Liver (tissue), 3 donors: Measurements from ENCODE around the gene P2RY6.
A peak's percentile ranks its signal among the peaks of the same experiment; 100 is the strongest.

ENCODE experiments used
- EGR1 ChIP-seq, 2 donors: IDR thresholded peaks; 2 replicates each; pipeline ENCODE4 v1.6.1; 2016 to 2018; ENCODE audit warnings: antibody characterized with exemption in 2 of 2, low read depth in 2 of 2
- GABPA ChIP-seq, 2 donors: IDR thresholded peaks in 1 of 2; conservative IDR thresholded peaks in 1 of 2; 2 replicates each; pipeline ENCODE4 v1.6.1; 2016; ENCODE audit warnings: antibody characterized with exemption in 2 of 2, mild to moderate bottlenecking in 1 of 2, moderate library complexity in 1 of 2
- HNF4G ChIP-seq: IDR thresholded peaks from 2 replicates; pipeline ENCODE4 v1.6.1; 2016; ENCODE audit warnings: antibody characterized with exemption
- JUND ChIP-seq, 2 donors: IDR thresholded peaks; 2 replicates each; pipeline ENCODE4 v1.6.1; 2016; ENCODE audit warnings: antibody characterized with exemption in 2 of 2
- NR2F2 ChIP-seq: IDR thresholded peaks from 2 replicates; pipeline ENCODE4 v1.6.1; 2016; ENCODE audit warnings: antibody characterized with exemption
- RXRA ChIP-seq, 2 donors: IDR thresholded peaks; 2 replicates each; pipeline ENCODE4 v1.6.1; 2017 to 2018; ENCODE audit warnings: antibody characterized with exemption in 2 of 2, mild to moderate bottlenecking in 1 of 2
- TAF1 ChIP-seq: conservative IDR thresholded peaks from 2 replicates; pipeline ENCODE4 v1.6.1; 2016; ENCODE audit warnings: antibody characterized with exemption, mild to moderate bottlenecking
- YY1 ChIP-seq: IDR thresholded peaks from 2 replicates; pipeline ENCODE4 v1.6.1; 2016; ENCODE audit warnings: antibody characterized with exemption, mild to moderate bottlenecking
- TF ChIP-seq, protein P1 (sequence below): fragments of 150-350 bp; IDR thresholded peaks from 2 replicates; pipeline ENCODE4 v1.5.1; 2017; ENCODE audit warnings: improper control_type of control experiment, low read depth, low read length; ENCODE audit not compliant: missing input control
- TF ChIP-seq, protein P2 (sequence below): IDR thresholded peaks from 2 replicates; pipeline ENCODE4 v1.6.1; 2016; ENCODE audit warnings: antibody characterized with exemption, mild to moderate bottlenecking
- TF ChIP-seq, protein P3 (sequence below): IDR thresholded peaks from 2 replicates; pipeline ENCODE4 v1.6.1; 2016; ENCODE audit warnings: antibody characterized with exemption
- TF ChIP-seq, protein P4 (sequence below): IDR thresholded peaks from 2 replicates; pipeline ENCODE4 v1.6.1; 2016; ENCODE audit warnings: antibody characterized with exemption
- TF ChIP-seq, protein P5 (sequence below): IDR thresholded peaks from 2 replicates; pipeline ENCODE4 v1.6.1; 2016; ENCODE audit warnings: antibody characterized with exemption
- donor health status: healthy.
- donor health status: healthy.

DNA sequence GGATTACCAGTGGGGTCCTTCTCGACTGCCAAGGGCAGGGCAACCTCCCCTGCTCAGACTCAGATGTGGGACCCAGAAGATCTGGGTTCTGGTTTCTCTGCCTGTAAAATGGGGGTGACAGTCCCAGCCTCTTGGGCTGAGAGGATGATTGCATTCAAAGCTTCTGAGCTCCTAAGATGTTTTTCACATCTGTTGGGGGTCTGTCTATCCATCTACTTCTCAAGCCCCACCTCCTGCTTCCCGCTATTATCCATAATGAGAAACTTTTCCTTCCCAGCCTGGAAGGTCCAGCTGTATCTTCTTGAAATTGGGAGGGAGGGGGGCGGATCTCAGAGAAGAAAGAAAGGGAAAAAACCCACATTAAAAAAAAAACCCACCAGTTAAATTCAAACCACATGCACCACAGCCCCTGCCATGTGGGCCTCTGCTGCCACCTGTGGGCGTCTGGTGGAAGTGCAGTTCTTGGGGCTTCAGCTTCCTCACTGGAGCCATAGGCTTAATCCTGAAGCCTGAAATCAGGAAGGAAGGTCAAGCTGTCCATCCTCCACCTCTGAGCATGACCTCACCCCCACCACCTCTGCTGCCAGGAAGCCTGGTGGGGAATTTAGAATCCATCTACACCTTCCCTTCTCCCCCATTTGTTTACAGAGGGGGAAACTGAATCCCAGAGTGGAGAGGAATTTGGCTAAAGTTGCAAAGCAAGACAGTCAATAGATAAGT is 63.2 kb downstream of the P2RY6 start:
- TF ChIP-seq, protein P1, sequence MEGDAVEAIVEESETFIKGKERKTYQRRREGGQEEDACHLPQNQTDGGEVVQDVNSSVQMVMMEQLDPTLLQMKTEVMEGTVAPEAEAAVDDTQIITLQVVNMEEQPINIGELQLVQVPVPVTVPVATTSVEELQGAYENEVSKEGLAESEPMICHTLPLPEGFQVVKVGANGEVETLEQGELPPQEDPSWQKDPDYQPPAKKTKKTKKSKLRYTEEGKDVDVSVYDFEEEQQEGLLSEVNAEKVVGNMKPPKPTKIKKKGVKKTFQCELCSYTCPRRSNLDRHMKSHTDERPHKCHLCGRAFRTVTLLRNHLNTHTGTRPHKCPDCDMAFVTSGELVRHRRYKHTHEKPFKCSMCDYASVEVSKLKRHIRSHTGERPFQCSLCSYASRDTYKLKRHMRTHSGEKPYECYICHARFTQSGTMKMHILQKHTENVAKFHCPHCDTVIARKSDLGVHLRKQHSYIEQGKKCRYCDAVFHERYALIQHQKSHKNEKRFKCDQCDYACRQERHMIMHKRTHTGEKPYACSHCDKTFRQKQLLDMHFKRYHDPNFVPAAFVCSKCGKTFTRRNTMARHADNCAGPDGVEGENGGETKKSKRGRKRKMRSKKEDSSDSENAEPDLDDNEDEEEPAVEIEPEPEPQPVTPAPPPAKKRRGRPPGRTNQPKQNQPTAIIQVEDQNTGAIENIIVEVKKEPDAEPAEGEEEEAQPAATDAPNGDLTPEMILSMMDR = peak; percentile 98
- TF ChIP-seq, protein P2, sequence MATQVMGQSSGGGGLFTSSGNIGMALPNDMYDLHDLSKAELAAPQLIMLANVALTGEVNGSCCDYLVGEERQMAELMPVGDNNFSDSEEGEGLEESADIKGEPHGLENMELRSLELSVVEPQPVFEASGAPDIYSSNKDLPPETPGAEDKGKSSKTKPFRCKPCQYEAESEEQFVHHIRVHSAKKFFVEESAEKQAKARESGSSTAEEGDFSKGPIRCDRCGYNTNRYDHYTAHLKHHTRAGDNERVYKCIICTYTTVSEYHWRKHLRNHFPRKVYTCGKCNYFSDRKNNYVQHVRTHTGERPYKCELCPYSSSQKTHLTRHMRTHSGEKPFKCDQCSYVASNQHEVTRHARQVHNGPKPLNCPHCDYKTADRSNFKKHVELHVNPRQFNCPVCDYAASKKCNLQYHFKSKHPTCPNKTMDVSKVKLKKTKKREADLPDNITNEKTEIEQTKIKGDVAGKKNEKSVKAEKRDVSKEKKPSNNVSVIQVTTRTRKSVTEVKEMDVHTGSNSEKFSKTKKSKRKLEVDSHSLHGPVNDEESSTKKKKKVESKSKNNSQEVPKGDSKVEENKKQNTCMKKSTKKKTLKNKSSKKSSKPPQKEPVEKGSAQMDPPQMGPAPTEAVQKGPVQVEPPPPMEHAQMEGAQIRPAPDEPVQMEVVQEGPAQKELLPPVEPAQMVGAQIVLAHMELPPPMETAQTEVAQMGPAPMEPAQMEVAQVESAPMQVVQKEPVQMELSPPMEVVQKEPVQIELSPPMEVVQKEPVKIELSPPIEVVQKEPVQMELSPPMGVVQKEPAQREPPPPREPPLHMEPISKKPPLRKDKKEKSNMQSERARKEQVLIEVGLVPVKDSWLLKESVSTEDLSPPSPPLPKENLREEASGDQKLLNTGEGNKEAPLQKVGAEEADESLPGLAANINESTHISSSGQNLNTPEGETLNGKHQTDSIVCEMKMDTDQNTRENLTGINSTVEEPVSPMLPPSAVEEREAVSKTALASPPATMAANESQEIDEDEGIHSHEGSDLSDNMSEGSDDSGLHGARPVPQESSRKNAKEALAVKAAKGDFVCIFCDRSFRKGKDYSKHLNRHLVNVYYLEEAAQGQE = no peak
- no peak for TF ChIP-seq RXRA (IDR thresholded peaks at IDR 0.05)
- TF ChIP-seq JUND (IDR thresholded peaks at IDR 0.05) = no peak
- no peak for TF ChIP-seq YY1
- TF ChIP-seq GABPA (IDR thresholded peaks at IDR 0.05 in 1 of 2, conservative IDR thresholded peaks at IDR 0.05 in 1 of 2) = no peak
- TF ChIP-seq, protein P3, sequence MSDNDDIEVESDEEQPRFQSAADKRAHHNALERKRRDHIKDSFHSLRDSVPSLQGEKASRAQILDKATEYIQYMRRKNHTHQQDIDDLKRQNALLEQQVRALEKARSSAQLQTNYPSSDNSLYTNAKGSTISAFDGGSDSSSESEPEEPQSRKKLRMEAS = no peak
- TF ChIP-seq, protein P4, sequence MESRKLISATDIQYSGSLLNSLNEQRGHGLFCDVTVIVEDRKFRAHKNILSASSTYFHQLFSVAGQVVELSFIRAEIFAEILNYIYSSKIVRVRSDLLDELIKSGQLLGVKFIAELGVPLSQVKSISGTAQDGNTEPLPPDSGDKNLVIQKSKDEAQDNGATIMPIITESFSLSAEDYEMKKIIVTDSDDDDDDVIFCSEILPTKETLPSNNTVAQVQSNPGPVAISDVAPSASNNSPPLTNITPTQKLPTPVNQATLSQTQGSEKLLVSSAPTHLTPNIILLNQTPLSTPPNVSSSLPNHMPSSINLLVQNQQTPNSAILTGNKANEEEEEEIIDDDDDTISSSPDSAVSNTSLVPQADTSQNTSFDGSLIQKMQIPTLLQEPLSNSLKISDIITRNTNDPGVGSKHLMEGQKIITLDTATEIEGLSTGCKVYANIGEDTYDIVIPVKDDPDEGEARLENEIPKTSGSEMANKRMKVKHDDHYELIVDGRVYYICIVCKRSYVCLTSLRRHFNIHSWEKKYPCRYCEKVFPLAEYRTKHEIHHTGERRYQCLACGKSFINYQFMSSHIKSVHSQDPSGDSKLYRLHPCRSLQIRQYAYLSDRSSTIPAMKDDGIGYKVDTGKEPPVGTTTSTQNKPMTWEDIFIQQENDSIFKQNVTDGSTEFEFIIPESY = no peak
- TF ChIP-seq TAF1 = no peak
- TF ChIP-seq, protein P5, sequence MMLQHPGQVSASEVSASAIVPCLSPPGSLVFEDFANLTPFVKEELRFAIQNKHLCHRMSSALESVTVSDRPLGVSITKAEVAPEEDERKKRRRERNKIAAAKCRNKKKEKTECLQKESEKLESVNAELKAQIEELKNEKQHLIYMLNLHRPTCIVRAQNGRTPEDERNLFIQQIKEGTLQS = no peak
- TF ChIP-seq NR2F2 = peak; percentile 51
- no peak for TF ChIP-seq HNF4G
- no peak for TF ChIP-seq EGR1 (IDR thresholded peaks at IDR 0.05; ENCODE audit: low read depth in 2 of 2)
